Measurements from ENCODE around the gene SRD5A2. TPM values are rescaled to one million over a fixed set of nuclear protein-coding genes. Genes with fewer than 3 reads are reported as not detected.

The SRD5A2 gene
- total and polyA plus RNA-seq, 2 of the 4 experiments (the other 2 are of a cell fraction): not detected

GRCh38 chr2:31511376-31511775, 69.4 kb downstream of the SRD5A2 start:
- Histone ChIP-seq H2BK120ac (ENCODE audit: low read depth, low read length) (no peak overlapping the region), H4K5ac (ENCODE audit: low read depth, low read length) (no peak overlapping the region), H3K4me1 (ENCODE audit: control insufficient read depth, insufficient read depth, low read length) (no peaks in the 10 kb centered on the region), H2AFZ (replicated peaks; ENCODE audit: low read length, poor library complexity) (no peak overlapping the region), H3K9me1 (ENCODE audit: insufficient read depth, low read length) (no peaks in the 10 kb centered on the region), H3K9ac (ENCODE audit: low read depth, low read length) (no peak overlapping the region), H3K23ac (ENCODE audit: low read depth, low read length) (no peak overlapping the region), H3K56ac (ENCODE audit: extremely low read depth, insufficient read depth, low read length) (no peak overlapping the region), H4K20me1 (ENCODE audit: insufficient read depth, low read length) (no peaks in the 10 kb centered on the region), H3K79me1 (ENCODE audit: low read depth in 1 of 2, low read length in 2 of 2) (no peaks in the 10 kb centered on the region), H2BK5ac (ENCODE audit: low read depth, low read length, poor library complexity, severe bottlenecking) (no peak overlapping the region), H3K27me3 (ENCODE audit: control insufficient read depth, insufficient read depth, low read length) (0 out of 2 replicates have a peak, but pooled peaks cover 3% of the 10 kb centered on the region), H2AK5ac (ENCODE audit: low read depth, low read length) (no peak overlapping the region), H2AK9ac (replicated peaks; ENCODE audit: low read depth, low read length, poor library complexity) (no peak overlapping the region), H4K8ac (ENCODE audit: low read depth in 2 of 2, low read length in 2 of 2) (no peak overlapping the region), H3K27ac (ENCODE audit: insufficient read depth, low read length) (no peak overlapping the region), H3K4me2 (ENCODE audit: low read depth, low read length) (no peak overlapping the region), H3K4ac (ENCODE audit: low read depth, low read length) (no peak overlapping the region), H3K14ac (replicated peaks; ENCODE audit: low read depth, low read length) (no peak overlapping the region), H3K18ac (ENCODE audit: low read depth, low read length) (no peak overlapping the region), H2BK15ac (ENCODE audit: low read depth, low read length) (no peak overlapping the region), H2BK20ac (ENCODE audit: low read depth, low read length) (no peak overlapping the region), H3K36me3 (ENCODE audit: control insufficient read depth, insufficient read depth, low read length) (no peaks in the 10 kb centered on the region), H4K91ac (ENCODE audit: insufficient read depth, low read depth, low read length) (no peak overlapping the region), H3K9me3 (ENCODE audit: control insufficient read depth, insufficient read depth, low read length) (no peaks in the 10 kb centered on the region), H3K4me3 (ENCODE audit: insufficient read depth, low read depth, low read length) (no peak overlapping the region)
- intact Hi-C loops (cut with micrococcal nuclease) (no loop called here), in situ Hi-C loops (cut with MboI; ENCODE audit: low sequenced_read_pairs) (no loop called here), dilution Hi-C loops (cut with HindIII; ENCODE audit: low sequenced_read_pairs, unreplicated experiment) (no loop called here)
- ATAC-seq (ENCODE audit: low read depth) (no peak), DNase-seq (no peak)
- no TSS peak for BruUV-seq (replicated peaks)
- ChIA-PET CTCF (interaction anchor here (0.7 to 2.3 kb wide), 2 partner anchors 12 to 800 kb away, joined by 3 to 8 read pairs; no protein-coding TSS in a partner anchor), POLR2A (ENCODE audit: unreplicated experiment) (no interaction called here)
- no peak for TF ChIP-seq RCOR1 (IDR thresholded peaks at IDR 0.05; ENCODE audit: insufficient replicate concordance, low read length)
- no peak for TF ChIP-seq CEBPB (IDR thresholded peaks at IDR 0.05; ENCODE audit: low read depth, low read length)
- TF ChIP-seq SMC3 (IDR thresholded peaks at IDR 0.05; ENCODE audit: low read depth, low read length): no peak
- TF ChIP-seq NFE2L2 (IDR thresholded peaks at IDR 0.05; ENCODE audit: low read depth, low read length): no peak
- TF ChIP-seq BHLHE40 (IDR thresholded peaks at IDR 0.05; ENCODE audit: low read depth, low read length): no peak
- TF ChIP-seq, protein P1, sequence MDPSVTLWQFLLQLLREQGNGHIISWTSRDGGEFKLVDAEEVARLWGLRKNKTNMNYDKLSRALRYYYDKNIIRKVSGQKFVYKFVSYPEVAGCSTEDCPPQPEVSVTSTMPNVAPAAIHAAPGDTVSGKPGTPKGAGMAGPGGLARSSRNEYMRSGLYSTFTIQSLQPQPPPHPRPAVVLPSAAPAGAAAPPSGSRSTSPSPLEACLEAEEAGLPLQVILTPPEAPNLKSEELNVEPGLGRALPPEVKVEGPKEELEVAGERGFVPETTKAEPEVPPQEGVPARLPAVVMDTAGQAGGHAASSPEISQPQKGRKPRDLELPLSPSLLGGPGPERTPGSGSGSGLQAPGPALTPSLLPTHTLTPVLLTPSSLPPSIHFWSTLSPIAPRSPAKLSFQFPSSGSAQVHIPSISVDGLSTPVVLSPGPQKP (IDR thresholded peaks at IDR 0.05; ENCODE audit: borderline replicate concordance, low read depth, low read length): no peak
- TF ChIP-seq MAZ (IDR thresholded peaks at IDR 0.05; ENCODE audit: borderline replicate concordance, low read depth, low read length): no peak
- no peak for TF ChIP-seq CHD1 (IDR thresholded peaks at IDR 0.05; ENCODE audit: low read depth, low read length)
- no peak for TF ChIP-seq MXI1 (IDR thresholded peaks at IDR 0.05; ENCODE audit: borderline replicate concordance, low read depth, low read length)
- no peak for TF ChIP-seq POLR2A (IDR thresholded peaks at IDR 0.05; ENCODE audit: low read depth, low read length)
- TF ChIP-seq RAD21 (IDR thresholded peaks at IDR 0.05; ENCODE audit: low read length): no peak
- no peak for TF ChIP-seq USF2 (IDR thresholded peaks at IDR 0.05; ENCODE audit: low read depth, low read length)
- TF ChIP-seq, protein P2, sequence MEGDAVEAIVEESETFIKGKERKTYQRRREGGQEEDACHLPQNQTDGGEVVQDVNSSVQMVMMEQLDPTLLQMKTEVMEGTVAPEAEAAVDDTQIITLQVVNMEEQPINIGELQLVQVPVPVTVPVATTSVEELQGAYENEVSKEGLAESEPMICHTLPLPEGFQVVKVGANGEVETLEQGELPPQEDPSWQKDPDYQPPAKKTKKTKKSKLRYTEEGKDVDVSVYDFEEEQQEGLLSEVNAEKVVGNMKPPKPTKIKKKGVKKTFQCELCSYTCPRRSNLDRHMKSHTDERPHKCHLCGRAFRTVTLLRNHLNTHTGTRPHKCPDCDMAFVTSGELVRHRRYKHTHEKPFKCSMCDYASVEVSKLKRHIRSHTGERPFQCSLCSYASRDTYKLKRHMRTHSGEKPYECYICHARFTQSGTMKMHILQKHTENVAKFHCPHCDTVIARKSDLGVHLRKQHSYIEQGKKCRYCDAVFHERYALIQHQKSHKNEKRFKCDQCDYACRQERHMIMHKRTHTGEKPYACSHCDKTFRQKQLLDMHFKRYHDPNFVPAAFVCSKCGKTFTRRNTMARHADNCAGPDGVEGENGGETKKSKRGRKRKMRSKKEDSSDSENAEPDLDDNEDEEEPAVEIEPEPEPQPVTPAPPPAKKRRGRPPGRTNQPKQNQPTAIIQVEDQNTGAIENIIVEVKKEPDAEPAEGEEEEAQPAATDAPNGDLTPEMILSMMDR (conservative IDR thresholded peaks at IDR 0.05; ENCODE audit: low read depth, low read length): no peak
- no peak for TF ChIP-seq RFX5 (IDR thresholded peaks at IDR 0.05; ENCODE audit: low read depth, low read length)
- no peak for TF ChIP-seq FOS (IDR thresholded peaks at IDR 0.05; ENCODE audit: low read depth, low read length)
- TF ChIP-seq MAFK (IDR thresholded peaks at IDR 0.05; ENCODE audit: low read depth, low read length): no peak
